Astrocyte (in vitro differentiated cells and primary cell): ENCODE results near the gene C17orf50. TPM values are rescaled to one million over a fixed set of nuclear protein-coding genes. Genes with fewer than 3 reads are reported as not detected.
"Not testable (repeated sequence)": the region's sequence is repeated elsewhere in the genome, so short reads cannot be mapped to it uniquely, and the experiment has no call there.

Experiments used
- DNase-seq: peaks from one replicate; pipeline ENCODE4 v3.0.0-alpha.2; 2010; ENCODE audit warnings: low read depth
- FAIRE-seq: peaks from 2 replicates; lab custom pipeline; 2011; peaks lifted over from hg19 to GRCh38; lab: Jason Lieb, UNC
- H2AFZ ChIP-seq: 2 replicates; pipeline ENCODE4 v1.6.0; 2012; ENCODE audit warnings: low read depth, low read length, inconsistent platforms
- H3K27ac ChIP-seq: 2 replicates; pipeline ENCODE4 v1.5.1; 2011; ENCODE audit warnings: low read depth, low read length, inconsistent platforms
- H3K27me3 ChIP-seq: 2 replicates; pipeline ENCODE4 v1.6.0; 2011; ENCODE audit warnings: low read length, inconsistent platforms; ENCODE audit not compliant: insufficient read depth
- H3K36me3 ChIP-seq: 2 replicates; pipeline ENCODE4 v1.5.1; 2011; ENCODE audit warnings: low read length, inconsistent platforms; ENCODE audit not compliant: insufficient read depth
- H3K4me1 ChIP-seq: 2 replicates; pipeline ENCODE4 v1.5.1; 2011; ENCODE audit warnings: low read length, inconsistent platforms; ENCODE audit not compliant: insufficient read depth
- H3K4me2 ChIP-seq: 2 replicates; pipeline ENCODE4 v1.6.0; 2012; ENCODE audit warnings: low read length, inconsistent platforms
- H3K4me3 ChIP-seq: 2 replicates; pipeline ENCODE4 v1.5.1; 2011; ENCODE audit warnings: low read depth, mild to moderate bottlenecking, low read length, inconsistent platforms; ENCODE audit not compliant: insufficient read depth
- H3K79me2 ChIP-seq: 2 replicates; pipeline ENCODE4 v1.6.0; 2012; ENCODE audit warnings: mild to moderate bottlenecking, low read length, inconsistent platforms; ENCODE audit not compliant: insufficient read depth
- H3K9ac ChIP-seq: 2 replicates; pipeline ENCODE4 v1.6.0; 2012; ENCODE audit warnings: mild to moderate bottlenecking, low read length, inconsistent platforms
- H3K9me3 ChIP-seq: 2 replicates; pipeline ENCODE4 v1.5.1; 2012; ENCODE audit warnings: low read depth, mild to moderate bottlenecking, low read length, inconsistent platforms; ENCODE audit not compliant: insufficient read depth
- H4K20me1 ChIP-seq: 2 replicates; pipeline ENCODE4 v1.6.0; 2012; ENCODE audit warnings: low read length, inconsistent platforms; ENCODE audit not compliant: insufficient read depth
- H3K27ac Mint-ChIP-seq: one replicate; pipeline ENCODE4 v1.8.0; 2021; ENCODE audit warnings: mild to moderate bottlenecking, mixed read lengths; ENCODE audit not compliant: unreplicated experiment
- H3K27me3 Mint-ChIP-seq: one replicate; pipeline ENCODE4 v1.8.0; 2021; ENCODE audit warnings: low read depth, mixed read lengths; ENCODE audit not compliant: unreplicated experiment
- H3K36me3 Mint-ChIP-seq: one replicate; pipeline ENCODE4 v1.8.0; 2021; ENCODE audit warnings: low read depth, mixed read lengths; ENCODE audit not compliant: unreplicated experiment
- H3K4me1 Mint-ChIP-seq: one replicate; pipeline ENCODE4 v1.8.0; 2021; ENCODE audit warnings: low read depth, mixed read lengths; ENCODE audit not compliant: unreplicated experiment
- H3K4me3 Mint-ChIP-seq: one replicate; pipeline ENCODE4 v1.8.0; 2021; ENCODE audit warnings: mild to moderate bottlenecking, moderate library complexity, mixed read lengths; ENCODE audit not compliant: unreplicated experiment
- H3K9me3 Mint-ChIP-seq: one replicate; pipeline ENCODE4 v1.8.0; 2021; ENCODE audit warnings: mild to moderate bottlenecking, mixed read lengths; ENCODE audit not compliant: unreplicated experiment
- EZH2 ChIP-seq: IDR thresholded peaks from 2 replicates; pipeline ENCODE4 v1.6.1; 2012; ENCODE audit warnings: mild to moderate bottlenecking, low read length, inconsistent platforms; ENCODE audit not compliant: insufficient read depth
- total RNA-seq: library from RNA; stranded (reverse); gene quantifications from 2 replicates; pipeline ENCODE4 v1.2.1, GENCODE V29; 2021
- TF ChIP-seq, protein P1 (sequence below): IDR thresholded peaks from 2 replicates; pipeline ENCODE4 v1.5.1; 2011; ENCODE audit warnings: low read depth, mild to moderate bottlenecking, inconsistent platforms, low read length, moderate library complexity; ENCODE audit not compliant: insufficient read depth

Gene C17orf50
- total RNA-seq, 1 donor from 2014 or later = not detected

- Mint-ChIP-seq H3K4me3 (no peak overlapping the region), H3K27ac (no peak overlapping the region), H3K36me3 (no peaks in the 10 kb centered on the region), H3K4me1 (no peaks in the 10 kb centered on the region), H3K9me3 (no peaks in the 10 kb centered on the region), H3K27me3 (peaks cover 44% of the 10 kb centered on the region)
- DNase-seq (no peak), FAIRE-seq (no peak)
- H4K20me1 ChIP-seq = no peaks in the 10 kb centered on the region
- no peaks in the 10 kb centered on the region for H3K9me3 ChIP-seq
- H3K4me1 ChIP-seq = peaks cover 6% of the 10 kb centered on the region
- peaks cover 14% of the 10 kb centered on the region for H3K27me3 ChIP-seq
- no peak overlapping the region for H3K9ac ChIP-seq
- H3K4me2 ChIP-seq = peak overlapping the region; percentile 64
- H3K4me3 ChIP-seq = no peak overlapping the region
- TF ChIP-seq, protein P1, sequence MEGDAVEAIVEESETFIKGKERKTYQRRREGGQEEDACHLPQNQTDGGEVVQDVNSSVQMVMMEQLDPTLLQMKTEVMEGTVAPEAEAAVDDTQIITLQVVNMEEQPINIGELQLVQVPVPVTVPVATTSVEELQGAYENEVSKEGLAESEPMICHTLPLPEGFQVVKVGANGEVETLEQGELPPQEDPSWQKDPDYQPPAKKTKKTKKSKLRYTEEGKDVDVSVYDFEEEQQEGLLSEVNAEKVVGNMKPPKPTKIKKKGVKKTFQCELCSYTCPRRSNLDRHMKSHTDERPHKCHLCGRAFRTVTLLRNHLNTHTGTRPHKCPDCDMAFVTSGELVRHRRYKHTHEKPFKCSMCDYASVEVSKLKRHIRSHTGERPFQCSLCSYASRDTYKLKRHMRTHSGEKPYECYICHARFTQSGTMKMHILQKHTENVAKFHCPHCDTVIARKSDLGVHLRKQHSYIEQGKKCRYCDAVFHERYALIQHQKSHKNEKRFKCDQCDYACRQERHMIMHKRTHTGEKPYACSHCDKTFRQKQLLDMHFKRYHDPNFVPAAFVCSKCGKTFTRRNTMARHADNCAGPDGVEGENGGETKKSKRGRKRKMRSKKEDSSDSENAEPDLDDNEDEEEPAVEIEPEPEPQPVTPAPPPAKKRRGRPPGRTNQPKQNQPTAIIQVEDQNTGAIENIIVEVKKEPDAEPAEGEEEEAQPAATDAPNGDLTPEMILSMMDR = no peak
- TF ChIP-seq EZH2 = peak; percentile 64
- no peaks in the 10 kb centered on the region for H3K79me2 ChIP-seq
- no peaks in the 10 kb centered on the region for H3K36me3 ChIP-seq
- no peak overlapping the region for H3K27ac ChIP-seq
- H2AFZ ChIP-seq = no peak overlapping the region
Observed at GRCh38 chr17:35749560-35750412, 10.9 kb upstream of the C17orf50 start.

DNA sequence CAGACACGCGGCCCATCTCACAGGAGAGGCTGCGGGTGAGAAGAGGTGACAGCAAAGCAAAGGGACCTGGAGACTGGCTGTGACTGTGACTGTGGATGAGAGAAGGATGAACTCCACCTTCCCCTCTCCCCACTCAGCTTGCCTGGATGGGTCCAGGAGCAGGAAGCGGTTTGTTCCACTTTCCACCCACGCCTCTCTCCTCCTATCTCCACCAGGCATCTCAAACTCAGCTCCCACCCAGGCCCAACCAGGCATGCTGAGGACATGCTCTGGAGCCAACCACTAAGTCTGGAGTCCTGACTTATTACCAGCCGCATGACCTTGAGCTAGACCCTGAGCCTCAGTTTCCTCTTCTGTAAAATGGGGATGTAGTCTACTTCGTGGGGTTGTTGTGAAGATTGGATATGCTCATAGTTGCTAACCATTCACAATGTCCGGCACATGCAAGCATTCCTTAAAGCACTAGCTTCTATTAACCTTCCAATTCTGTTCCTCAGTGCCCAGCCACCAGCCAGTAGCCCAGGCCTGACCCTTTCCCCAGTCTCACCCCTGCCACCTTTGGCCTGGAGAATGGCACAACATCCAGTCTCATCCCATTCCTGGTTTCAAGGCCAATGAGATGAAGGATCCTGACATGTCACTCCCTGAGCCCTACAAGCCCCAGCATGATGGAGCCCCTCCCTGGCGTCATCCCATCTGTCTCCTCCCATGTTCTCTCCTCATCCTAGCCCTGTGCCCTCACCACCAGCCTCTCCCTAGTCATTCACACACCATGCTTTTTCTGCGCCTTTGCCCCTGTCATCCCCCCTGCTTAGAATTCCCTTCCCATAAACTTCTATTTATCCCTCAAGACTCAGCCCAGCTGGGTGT, 9.9 kb upstream of the C17orf50 start:
- Mint-ChIP-seq H3K36me3 (no peaks in the 10 kb centered on the region), H3K4me1 (no peaks in the 10 kb centered on the region), H3K9me3 (no peaks in the 10 kb centered on the region), H3K27ac (no peak overlapping the region), H3K4me3 (no peak overlapping the region), H3K27me3 (peaks cover 44% of the 10 kb centered on the region)
- no peak overlapping the region for H3K4me3 ChIP-seq
- H3K27me3 ChIP-seq = peaks cover 14% of the 10 kb centered on the region
- H3K4me1 ChIP-seq = peaks cover 6% of the 10 kb centered on the region
- no peak overlapping the region for H2AFZ ChIP-seq
- H3K4me2 ChIP-seq = peak overlapping the region; percentile 64
- H3K9me3 ChIP-seq = no peaks in the 10 kb centered on the region
- no peak overlapping the region for H3K9ac ChIP-seq
- no peak for DNase-seq
- no peaks in the 10 kb centered on the region for H3K36me3 ChIP-seq
- H3K27ac ChIP-seq = no peak overlapping the region
- peak; percentile 30 for TF ChIP-seq EZH2
- TF ChIP-seq, protein P1 = no peak
- H3K79me2 ChIP-seq = no peaks in the 10 kb centered on the region
- no peak for FAIRE-seq
- H4K20me1 ChIP-seq = no peaks in the 10 kb centered on the region

- H3K27me3 ChIP-seq = peaks cover 14% of the 10 kb centered on the region
- not testable (repeated sequence) for H3K4me1 ChIP-seq, H2AFZ ChIP-seq, H3K9me3 ChIP-seq, H3K36me3 Mint-ChIP-seq, H4K20me1 ChIP-seq, H3K9ac ChIP-seq, H3K4me2 ChIP-seq, FAIRE-seq, H3K79me2 ChIP-seq, DNase-seq, H3K27ac ChIP-seq, H3K4me3 ChIP-seq, H3K36me3 ChIP-seq, H3K27ac Mint-ChIP-seq, H3K9me3 Mint-ChIP-seq, H3K4me1 Mint-ChIP-seq, H3K4me3 Mint-ChIP-seq
- peaks cover 36% of the 10 kb centered on the region for H3K27me3 Mint-ChIP-seq
Observed at GRCh38 chr17:35751541-35751940, 9.1 kb upstream of the C17orf50 start.
